Measurements from ENCODE around the gene PKHD1.

PKHD1 gene

DNA sequence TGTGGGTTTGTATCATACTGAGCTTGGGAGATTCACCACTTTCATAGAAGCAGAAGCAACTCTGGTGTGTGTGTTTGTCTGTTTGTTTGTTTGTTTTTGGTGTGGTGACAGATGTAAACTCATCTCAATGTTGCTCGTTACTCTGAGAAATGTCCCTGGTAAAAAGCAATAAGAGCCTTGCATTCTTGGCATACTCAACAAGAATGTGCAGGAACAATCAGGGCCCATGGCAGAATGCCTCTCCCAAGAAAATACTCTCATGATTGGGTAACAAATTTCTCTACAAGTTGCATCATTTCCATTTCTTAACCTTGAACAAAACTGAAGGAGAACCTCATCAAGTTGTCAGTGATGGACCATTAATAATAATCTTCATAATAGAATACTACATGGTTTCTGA lies 43.0 kb upstream of the PKHD1 start:
- H3K4me3 ChIP-seq (replicated peaks; ENCODE audit: insufficient read depth, low read length) = no peak overlapping the region
- no peak overlapping the region for H3K27ac ChIP-seq (replicated peaks)
- no peak for DNase-seq (ENCODE audit: low read depth in 1 of 2, low spot score in 1 of 2)
- peaks cover 11% of the 10 kb centered on the region for H3K27me3 ChIP-seq (ENCODE audit: insufficient read depth, poor library complexity, severe bottlenecking)
- TF ChIP-seq SPI1 (IDR thresholded peaks at IDR 0.05; ENCODE audit: borderline replicate concordance, low read depth) (no peak), POLR2AphosphoS5 (IDR thresholded peaks at IDR 0.05; ENCODE audit: low read depth) (no peak)
- TF ChIP-seq, protein P1, sequence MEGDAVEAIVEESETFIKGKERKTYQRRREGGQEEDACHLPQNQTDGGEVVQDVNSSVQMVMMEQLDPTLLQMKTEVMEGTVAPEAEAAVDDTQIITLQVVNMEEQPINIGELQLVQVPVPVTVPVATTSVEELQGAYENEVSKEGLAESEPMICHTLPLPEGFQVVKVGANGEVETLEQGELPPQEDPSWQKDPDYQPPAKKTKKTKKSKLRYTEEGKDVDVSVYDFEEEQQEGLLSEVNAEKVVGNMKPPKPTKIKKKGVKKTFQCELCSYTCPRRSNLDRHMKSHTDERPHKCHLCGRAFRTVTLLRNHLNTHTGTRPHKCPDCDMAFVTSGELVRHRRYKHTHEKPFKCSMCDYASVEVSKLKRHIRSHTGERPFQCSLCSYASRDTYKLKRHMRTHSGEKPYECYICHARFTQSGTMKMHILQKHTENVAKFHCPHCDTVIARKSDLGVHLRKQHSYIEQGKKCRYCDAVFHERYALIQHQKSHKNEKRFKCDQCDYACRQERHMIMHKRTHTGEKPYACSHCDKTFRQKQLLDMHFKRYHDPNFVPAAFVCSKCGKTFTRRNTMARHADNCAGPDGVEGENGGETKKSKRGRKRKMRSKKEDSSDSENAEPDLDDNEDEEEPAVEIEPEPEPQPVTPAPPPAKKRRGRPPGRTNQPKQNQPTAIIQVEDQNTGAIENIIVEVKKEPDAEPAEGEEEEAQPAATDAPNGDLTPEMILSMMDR (IDR thresholded peaks at IDR 0.05; ENCODE audit: insufficient read depth, low read length) = no peak
- TF ChIP-seq, protein P2, sequence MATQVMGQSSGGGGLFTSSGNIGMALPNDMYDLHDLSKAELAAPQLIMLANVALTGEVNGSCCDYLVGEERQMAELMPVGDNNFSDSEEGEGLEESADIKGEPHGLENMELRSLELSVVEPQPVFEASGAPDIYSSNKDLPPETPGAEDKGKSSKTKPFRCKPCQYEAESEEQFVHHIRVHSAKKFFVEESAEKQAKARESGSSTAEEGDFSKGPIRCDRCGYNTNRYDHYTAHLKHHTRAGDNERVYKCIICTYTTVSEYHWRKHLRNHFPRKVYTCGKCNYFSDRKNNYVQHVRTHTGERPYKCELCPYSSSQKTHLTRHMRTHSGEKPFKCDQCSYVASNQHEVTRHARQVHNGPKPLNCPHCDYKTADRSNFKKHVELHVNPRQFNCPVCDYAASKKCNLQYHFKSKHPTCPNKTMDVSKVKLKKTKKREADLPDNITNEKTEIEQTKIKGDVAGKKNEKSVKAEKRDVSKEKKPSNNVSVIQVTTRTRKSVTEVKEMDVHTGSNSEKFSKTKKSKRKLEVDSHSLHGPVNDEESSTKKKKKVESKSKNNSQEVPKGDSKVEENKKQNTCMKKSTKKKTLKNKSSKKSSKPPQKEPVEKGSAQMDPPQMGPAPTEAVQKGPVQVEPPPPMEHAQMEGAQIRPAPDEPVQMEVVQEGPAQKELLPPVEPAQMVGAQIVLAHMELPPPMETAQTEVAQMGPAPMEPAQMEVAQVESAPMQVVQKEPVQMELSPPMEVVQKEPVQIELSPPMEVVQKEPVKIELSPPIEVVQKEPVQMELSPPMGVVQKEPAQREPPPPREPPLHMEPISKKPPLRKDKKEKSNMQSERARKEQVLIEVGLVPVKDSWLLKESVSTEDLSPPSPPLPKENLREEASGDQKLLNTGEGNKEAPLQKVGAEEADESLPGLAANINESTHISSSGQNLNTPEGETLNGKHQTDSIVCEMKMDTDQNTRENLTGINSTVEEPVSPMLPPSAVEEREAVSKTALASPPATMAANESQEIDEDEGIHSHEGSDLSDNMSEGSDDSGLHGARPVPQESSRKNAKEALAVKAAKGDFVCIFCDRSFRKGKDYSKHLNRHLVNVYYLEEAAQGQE (IDR thresholded peaks at IDR 0.05; ENCODE audit: insufficient replicate concordance, low read depth) = no peak

DNA sequence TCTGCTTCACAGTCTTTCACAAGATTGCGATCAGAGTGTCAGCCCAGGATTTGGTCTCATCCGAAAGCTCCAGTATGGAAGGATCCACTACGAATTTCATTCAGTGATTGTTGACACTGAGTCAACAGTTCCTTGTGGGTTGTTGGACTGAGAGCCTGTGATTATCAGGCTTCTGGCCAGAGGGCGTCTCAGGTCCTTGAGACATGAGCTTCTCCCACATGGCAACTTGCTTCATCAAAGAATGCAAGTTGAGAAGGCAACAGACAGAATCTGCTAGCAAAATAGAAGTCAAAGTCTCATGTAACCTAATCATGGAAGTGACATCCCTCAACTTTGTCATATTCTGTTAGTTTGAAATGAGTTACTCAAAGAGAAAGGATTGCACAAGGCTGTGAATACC lies 40.5 kb upstream of the PKHD1 start:
- H3K27me3 ChIP-seq (ENCODE audit: insufficient read depth, poor library complexity, severe bottlenecking) = peaks cover 1% of the 10 kb centered on the region
- H3K27ac ChIP-seq (replicated peaks) = no peak overlapping the region
- TF ChIP-seq POLR2AphosphoS5 (IDR thresholded peaks at IDR 0.05; ENCODE audit: low read depth) = no peak
- TF ChIP-seq SPI1 (IDR thresholded peaks at IDR 0.05; ENCODE audit: borderline replicate concordance, low read depth) = no peak
- TF ChIP-seq GABPA (IDR thresholded peaks at IDR 0.05; ENCODE audit: low read depth) = no peak
- TF ChIP-seq, protein P2 (IDR thresholded peaks at IDR 0.05; ENCODE audit: insufficient replicate concordance, low read depth) = no peak
- TF ChIP-seq, protein P1 (IDR thresholded peaks at IDR 0.05; ENCODE audit: insufficient read depth, low read length) = no peak
- DNase-seq (ENCODE audit: low read depth in 1 of 2, low spot score in 1 of 2) = no peak
- H3K4me3 ChIP-seq (replicated peaks; ENCODE audit: insufficient read depth, low read length) = no peak overlapping the region

DNA sequence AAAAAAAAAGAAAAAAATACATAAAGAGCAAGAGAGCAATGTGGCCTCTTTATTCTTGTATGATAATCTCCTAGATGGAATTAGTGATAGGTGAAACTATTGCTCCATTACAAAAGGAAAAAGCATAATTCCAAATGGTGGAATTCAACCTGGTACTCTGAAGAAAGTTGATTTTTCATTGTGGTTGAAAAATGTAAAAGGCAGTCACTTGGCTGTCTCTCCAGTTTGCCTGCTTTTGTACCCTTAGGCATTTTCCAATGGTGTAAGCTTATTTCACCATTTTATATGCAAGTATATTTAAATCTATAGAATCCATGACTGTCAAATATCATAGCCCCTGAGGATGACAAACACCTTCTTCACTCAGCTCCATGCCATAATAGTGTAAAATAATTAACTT lies 38.8 kb upstream of the PKHD1 start:
- Histone ChIP-seq H3K27me3 (ENCODE audit: insufficient read depth, poor library complexity, severe bottlenecking) (no peaks in the 10 kb centered on the region), H3K4me3 (replicated peaks; ENCODE audit: insufficient read depth, low read length) (no peak overlapping the region), H3K27ac (replicated peaks) (no peak overlapping the region)
- TF ChIP-seq GABPA (IDR thresholded peaks at IDR 0.05; ENCODE audit: low read depth) = no peak
- TF ChIP-seq SPI1 (IDR thresholded peaks at IDR 0.05; ENCODE audit: borderline replicate concordance, low read depth) = no peak
- TF ChIP-seq, protein P1 (IDR thresholded peaks at IDR 0.05; ENCODE audit: insufficient read depth, low read length) = no peak
- no peak for TF ChIP-seq POLR2AphosphoS5 (IDR thresholded peaks at IDR 0.05; ENCODE audit: low read depth)
- TF ChIP-seq, protein P2 (IDR thresholded peaks at IDR 0.05; ENCODE audit: insufficient replicate concordance, low read depth) = no peak
- no peak for DNase-seq (ENCODE audit: low read depth in 1 of 2, low spot score in 1 of 2)

All from HL-60 (cell line).